B cell (primary cell): ENCODE results near the gene KIAA0825. TPM values are rescaled to one million over a fixed set of nuclear protein-coding genes. Genes with fewer than 3 reads are reported as not detected.

Experiments used
- ATAC-seq: fragments of 200-7000 bp; cut with Tn5 transposase; one replicate; pipeline ENCODE4 v1.10.0; 2021; ENCODE audit warnings: low read depth, mild to moderate bottlenecking, moderate number of reproducible peaks, moderate library complexity
- CTCF ChIA-PET: fragments of 350-600 bp; sonication (Branson Sonifier 250); formaldehyde crosslinking; loops from one replicate; lab custom pipeline; 2021; ENCODE audit warnings: antibody characterized with exemption, inconsistent platforms; lab: Charles Lee
- POLR2A ChIA-PET: fragments of 350-600 bp; sonication (Branson Sonifier 250); formaldehyde crosslinking; loops from one replicate; lab custom pipeline; 2021; ENCODE audit warnings: antibody characterized with exemption; lab: Charles Lee
- DNase-seq: peaks from one replicate; pipeline ENCODE4 v3.0.0; 2013
- H2AFZ ChIP-seq: 2 replicates; pipeline ENCODE4 v1.6.1; 2012; ENCODE audit warnings: mild to moderate bottlenecking, low read depth, low read length; ENCODE audit not compliant: insufficient read depth, poor library complexity, severe bottlenecking
- H3K27ac ChIP-seq, 2 donors: 1 replicate in 1 of 2; 2 replicates in 1 of 2; pipeline ENCODE4 v1.5.1; 2012 to 2013; ENCODE audit warnings: low read length in 2 of 2, mild to moderate bottlenecking in 2 of 2, moderate library complexity in 1 of 2
- H3K27me3 ChIP-seq, 4 experiments: fragments of 200-600 bp in 1 of 4; sonication (generic) in 1 of 4; replicated peaks in 1 of 4; 1 replicate in 2 of 4; 2 replicates in 2 of 4; pipeline versions ENCODE4 v1.6.1 to v1.7.0; 2013 to 2016; ENCODE audit warnings: low read length in 3 of 4, mild to moderate bottlenecking in 2 of 4, mixed read lengths in 1 of 4, moderate library complexity in 1 of 4; ENCODE audit not compliant: insufficient read depth in 4 of 4, control insufficient read depth in 3 of 4; ENCODE audit errors: control extremely low read depth in 1 of 4
- H3K36me3 ChIP-seq, 2 experiments: replicated peaks in 1 of 2; 1 replicate in 1 of 2; 2 replicates in 1 of 2; pipeline versions ENCODE4 v1.6.1 to v1.7.1; 2013; ENCODE audit warnings: low read length in 1 of 2; ENCODE audit not compliant: insufficient read depth in 2 of 2, control insufficient read depth in 1 of 2; ENCODE audit errors: control extremely low read depth in 1 of 2, extremely low read depth in 1 of 2
- H3K4me1 ChIP-seq, 2 donors: fragments of 200-600 bp in 1 of 2; sonication (generic) in 1 of 2; 1 replicate in 1 of 2; 2 replicates in 1 of 2; pipeline versions ENCODE4 v1.5.1 to v1.6.1; 2013 to 2017; ENCODE audit warnings: low read length in 2 of 2; ENCODE audit not compliant: control insufficient read depth in 2 of 2, insufficient read depth in 2 of 2
- H3K4me2 ChIP-seq: replicated peaks from 2 replicates; pipeline ENCODE3; 2012; ENCODE audit warnings: mild to moderate bottlenecking, low read depth, low read length; ENCODE audit not compliant: poor library complexity, severe bottlenecking
- H3K4me3 ChIP-seq, 5 experiments: fragments of 200-600 bp in 1 of 5; sonication (generic) in 1 of 5; 1 replicate in 3 of 5; 2 replicates in 2 of 5; pipeline versions ENCODE4 v1.5.1 to v1.7.0; 2011 to 2016; ENCODE audit warnings: low read length in 4 of 5, mild to moderate bottlenecking in 4 of 5, low read depth in 2 of 5, control low read depth in 1 of 5, moderate library complexity in 1 of 5; ENCODE audit not compliant: insufficient read depth in 1 of 5; ENCODE audit errors: control extremely low read depth in 1 of 5, extremely low read depth in 1 of 5
- H3K79me2 ChIP-seq: fragments of 200-600 bp; sonication (generic); one replicate; pipeline ENCODE4 v1.6.0; 2016; ENCODE audit warnings: low read length; ENCODE audit not compliant: control insufficient read depth, insufficient read depth
- H3K9ac ChIP-seq: fragments of 200-600 bp; sonication (generic); 2 replicates; pipeline ENCODE4 v1.6.1; 2017; ENCODE audit warnings: mild to moderate bottlenecking, low read length, moderate library complexity
- H3K9me3 ChIP-seq, 3 donors: one replicate each; pipeline versions ENCODE4 v1.6.1 to v1.7.1; 2013; ENCODE audit warnings: low read length in 2 of 3; ENCODE audit not compliant: control insufficient read depth in 2 of 3, insufficient read depth in 1 of 3; ENCODE audit errors: control extremely low read depth in 1 of 3
- H4K20me1 ChIP-seq: 2 replicates; pipeline ENCODE4 v1.6.0; 2012; ENCODE audit warnings: mild to moderate bottlenecking, low read length; ENCODE audit not compliant: insufficient read depth, control insufficient read depth, poor library complexity, severe bottlenecking
- H3K27ac Mint-ChIP-seq: one replicate; pipeline ENCODE4 v1.8.0; 2021; ENCODE audit warnings: mixed read lengths
- H3K27me3 Mint-ChIP-seq: one replicate; pipeline ENCODE4 v1.8.0; 2021; ENCODE audit warnings: mixed read lengths
- H3K4me1 Mint-ChIP-seq: one replicate; pipeline ENCODE4 v1.8.0; 2021; ENCODE audit warnings: mixed read lengths
- H3K4me3 Mint-ChIP-seq: one replicate; pipeline ENCODE4 v1.8.0; 2021; ENCODE audit warnings: mixed read lengths
- H3K9me3 Mint-ChIP-seq: one replicate; pipeline ENCODE4 v1.8.0; 2022; ENCODE audit warnings: mixed read lengths; ENCODE audit not compliant: insufficient read depth
- EZH2 ChIP-seq: IDR thresholded peaks from 2 replicates; pipeline ENCODE4 v1.6.1; 2012; ENCODE audit warnings: borderline replicate concordance, low read depth, mild to moderate bottlenecking, moderate library complexity, low read length; ENCODE audit not compliant: insufficient read depth, poor library complexity, severe bottlenecking
- WGBS: methylation state at CpG from one replicate; pipeline ENCODE4 v1.1.5; 2013; ENCODE audit warnings: missing lambda C conversion rate; ENCODE audit not compliant: insufficient coverage; 5-methylcytosine and 5-hydroxymethylcytosine counted together
- intact Hi-C: fragments of 100-400 bp; cut with micrococcal nuclease; formaldehyde crosslinking; loops from one replicate; pipeline ENCODE4 v1.10.0; 2022
- polyA plus RNA-seq: library from polyadenylated mRNA; depleted of rRNA; stranded (reverse); fragments of >200 nt; gene quantifications from 2 replicates; pipeline ENCODE4 v1.2.3, GENCODE V29; 2012
- total RNA-seq, 2 donors: library from RNA; stranded (reverse); fragments of 120-200 nt in 1 of 2; gene quantifications; 1 replicate in 1 of 2; 2 replicates in 1 of 2; pipeline versions ENCODE4 v1.2.3 to v1.2.4, GENCODE V29; 2013 to 2022
- TF ChIP-seq, protein P1 (sequence below): fragments of 200-600 bp; IDR thresholded peaks from one replicate; pipeline ENCODE4 v1.8.0; 2022; ENCODE audit warnings: antibody characterized with exemption, mild to moderate bottlenecking

The KIAA0825 gene
- total and polyA plus RNA-seq, 2 donors (not counting 1 experiment from before 2014, with no cell fraction given) = 0.43 to 2.7 TPM

- H3K4me2 ChIP-seq = no peak overlapping the region
- H3K27me3 ChIP-seq = no peaks in the 10 kb centered on the region
- no peaks in the 10 kb centered on the region for H3K4me1 ChIP-seq
- WGBS = 63% methylated on average over 1 of the region's 3 CpGs
- TF ChIP-seq, protein P1, sequence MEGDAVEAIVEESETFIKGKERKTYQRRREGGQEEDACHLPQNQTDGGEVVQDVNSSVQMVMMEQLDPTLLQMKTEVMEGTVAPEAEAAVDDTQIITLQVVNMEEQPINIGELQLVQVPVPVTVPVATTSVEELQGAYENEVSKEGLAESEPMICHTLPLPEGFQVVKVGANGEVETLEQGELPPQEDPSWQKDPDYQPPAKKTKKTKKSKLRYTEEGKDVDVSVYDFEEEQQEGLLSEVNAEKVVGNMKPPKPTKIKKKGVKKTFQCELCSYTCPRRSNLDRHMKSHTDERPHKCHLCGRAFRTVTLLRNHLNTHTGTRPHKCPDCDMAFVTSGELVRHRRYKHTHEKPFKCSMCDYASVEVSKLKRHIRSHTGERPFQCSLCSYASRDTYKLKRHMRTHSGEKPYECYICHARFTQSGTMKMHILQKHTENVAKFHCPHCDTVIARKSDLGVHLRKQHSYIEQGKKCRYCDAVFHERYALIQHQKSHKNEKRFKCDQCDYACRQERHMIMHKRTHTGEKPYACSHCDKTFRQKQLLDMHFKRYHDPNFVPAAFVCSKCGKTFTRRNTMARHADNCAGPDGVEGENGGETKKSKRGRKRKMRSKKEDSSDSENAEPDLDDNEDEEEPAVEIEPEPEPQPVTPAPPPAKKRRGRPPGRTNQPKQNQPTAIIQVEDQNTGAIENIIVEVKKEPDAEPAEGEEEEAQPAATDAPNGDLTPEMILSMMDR = no peak
- TF ChIP-seq EZH2 = no peak
- H3K4me3 Mint-ChIP-seq = no peak overlapping the region
- POLR2A ChIA-PET = no interaction called here
- no peak overlapping the region for H2AFZ ChIP-seq
- ATAC-seq = no peak
- H3K79me2 ChIP-seq = no peaks in the 10 kb centered on the region
- no peak overlapping the region for H3K9ac ChIP-seq
- no peaks in the 10 kb centered on the region for H3K36me3 ChIP-seq
- H3K9me3 Mint-ChIP-seq = peaks cover 2% of the 10 kb centered on the region
- no peaks in the 10 kb centered on the region for H4K20me1 ChIP-seq
- no peak overlapping the region for H3K27ac Mint-ChIP-seq
- H3K27me3 Mint-ChIP-seq = no peaks in the 10 kb centered on the region
- intact Hi-C loops = no loop called here
- no peak overlapping the region for H3K4me3 ChIP-seq
- H3K27ac ChIP-seq = no peak overlapping the region
- no peak for DNase-seq
- CTCF ChIA-PET = no interaction called here
- H3K9me3 ChIP-seq = peaks cover 0 to under 1% (median 0%) of the 10 kb centered on the region in 3 donors
- no peaks in the 10 kb centered on the region for H3K4me1 Mint-ChIP-seq
Measured at GRCh38 chr5:94440015-94440414, 178.4 kb downstream of the KIAA0825 start.

- ChIA-PET POLR2A (no interaction called here), CTCF (no interaction called here)
- no peaks in the 10 kb centered on the region for H4K20me1 ChIP-seq
- H3K9ac ChIP-seq = no peak overlapping the region
- H3K27ac ChIP-seq = no peak overlapping the region
- intact Hi-C loops = no loop called here
- Mint-ChIP-seq H3K4me1 (no peaks in the 10 kb centered on the region), H3K27me3 (no peaks in the 10 kb centered on the region), H3K4me3 (no peak overlapping the region), H3K27ac (no peak overlapping the region), H3K9me3 (peaks cover 3% of the 10 kb centered on the region)
- TF ChIP-seq, protein P1 = no peak
- no peak for TF ChIP-seq EZH2
- no peak overlapping the region for H3K4me2 ChIP-seq
- H3K27me3 ChIP-seq = no peaks in the 10 kb centered on the region
- no peaks in the 10 kb centered on the region for H3K79me2 ChIP-seq
- no peaks in the 10 kb centered on the region for H3K36me3 ChIP-seq
- no CpG with 5 or more reads among the region's 2 CpGs for WGBS
- no peaks in the 10 kb centered on the region for H3K4me1 ChIP-seq
- ATAC-seq = no peak
- H3K4me3 ChIP-seq = no peak overlapping the region
- peaks cover 0 to 4% (median 0%) of the 10 kb centered on the region in 3 donors for H3K9me3 ChIP-seq
- DNase-seq = no peak
- no peak overlapping the region for H2AFZ ChIP-seq
Measured at GRCh38 chr5:94433397-94434163, 184.8 kb downstream of the KIAA0825 start.
